Measurements from ENCODE around the gene DPP7.

Gene DPP7

GRCh38 chr9:137107312-137107921 is 7.1 kb downstream of the DPP7 start:
- Histone ChIP-seq H3K36me3 (ENCODE audit: control insufficient read depth, insufficient read depth, low read length) (peaks cover 68% of the 10 kb centered on the region), H3K4me1 (ENCODE audit: control insufficient read depth, insufficient read depth, low read length) (no peaks in the 10 kb centered on the region), H3K9ac (ENCODE audit: low read depth, low read length) (no peak overlapping the region)

GRCh38 chr9:137106662-137107250 is 7.8 kb downstream of the DPP7 start:
- Histone ChIP-seq H3K27ac (ENCODE audit: low read depth, low read length) (no peak overlapping the region), H3K27me3 (ENCODE audit: control insufficient read depth, insufficient read depth, low read length) (no peaks in the 10 kb centered on the region), H3K36me3 (ENCODE audit: control insufficient read depth, insufficient read depth, low read length) (peaks cover 75% of the 10 kb centered on the region)

More at GRCh38 chr9:137107312-137107921, 7.1 kb downstream of the DPP7 start:
- Histone ChIP-seq H3K9me3 (ENCODE audit: control insufficient read depth, insufficient read depth, low read length) (0 out of 2 replicates have a peak, but pooled peaks cover 5% of the 10 kb centered on the region), H3K27me3 (ENCODE audit: control insufficient read depth, insufficient read depth, low read length) (no peaks in the 10 kb centered on the region), H3K4me3 (ENCODE audit: low read depth, low read length) (no peak overlapping the region), H3K27ac (ENCODE audit: low read depth, low read length) (no peak overlapping the region)

GRCh38 chr9:137105814-137106661 is 8.5 kb downstream of the DPP7 start:
- H3K36me3 ChIP-seq (ENCODE audit: control insufficient read depth, insufficient read depth, low read length): peaks cover 82% of the 10 kb centered on the region
- no peaks in the 10 kb centered on the region for H3K4me1 ChIP-seq (ENCODE audit: control insufficient read depth, insufficient read depth, low read length)
- H3K9me3 ChIP-seq (ENCODE audit: control insufficient read depth, insufficient read depth, low read length): 0 out of 2 replicates have a peak, but pooled peaks cover 8% of the 10 kb centered on the region
- H3K27me3 ChIP-seq (ENCODE audit: control insufficient read depth, insufficient read depth, low read length): no peaks in the 10 kb centered on the region
- no peak overlapping the region for H3K27ac ChIP-seq (ENCODE audit: low read depth, low read length)
- H3K4me3 ChIP-seq (ENCODE audit: low read depth, low read length): no peak overlapping the region
- no peak overlapping the region for H3K9ac ChIP-seq (ENCODE audit: low read depth, low read length)

More at GRCh38 chr9:137106662-137107250, 7.8 kb downstream of the DPP7 start:
- H3K4me1 ChIP-seq (ENCODE audit: control insufficient read depth, insufficient read depth, low read length): no peaks in the 10 kb centered on the region
- no peak overlapping the region for H3K4me3 ChIP-seq (ENCODE audit: low read depth, low read length)
- 0 out of 2 replicates have a peak, but pooled peaks cover 8% of the 10 kb centered on the region for H3K9me3 ChIP-seq (ENCODE audit: control insufficient read depth, insufficient read depth, low read length)
- no peak overlapping the region for H3K9ac ChIP-seq (ENCODE audit: low read depth, low read length)

GRCh38 chr9:137103206-137103999 is 11.1 kb downstream of the DPP7 start:
- H3K27me3 ChIP-seq (ENCODE audit: control insufficient read depth, insufficient read depth, low read length): no peaks in the 10 kb centered on the region
- no peaks in the 10 kb centered on the region for H3K4me1 ChIP-seq (ENCODE audit: control insufficient read depth, insufficient read depth, low read length)
- no peak overlapping the region for H3K4me3 ChIP-seq (ENCODE audit: low read depth, low read length)
- no peak overlapping the region for H3K9ac ChIP-seq (ENCODE audit: low read depth, low read length)
- H3K9me3 ChIP-seq (ENCODE audit: control insufficient read depth, insufficient read depth, low read length): 0 out of 2 replicates have a peak, but pooled peaks cover 8% of the 10 kb centered on the region
- no peak overlapping the region for H3K27ac ChIP-seq (ENCODE audit: low read depth, low read length)
- H3K36me3 ChIP-seq (ENCODE audit: control insufficient read depth, insufficient read depth, low read length): peaks cover 76% of the 10 kb centered on the region

GRCh38 chr9:137099231-137099630 is 15.3 kb downstream of the DPP7 start:
- Histone ChIP-seq H3K4me1 (ENCODE audit: control insufficient read depth, insufficient read depth, low read length) (no peaks in the 10 kb centered on the region), H3K36me3 (ENCODE audit: control insufficient read depth, insufficient read depth, low read length) (peaks cover 68% of the 10 kb centered on the region), H3K9ac (ENCODE audit: low read depth, low read length) (no peak overlapping the region), H3K4me3 (ENCODE audit: low read depth, low read length) (no peak overlapping the region), H3K27ac (ENCODE audit: low read depth, low read length) (no peak overlapping the region), H3K9me3 (ENCODE audit: control insufficient read depth, insufficient read depth, low read length) (0 out of 2 replicates have a peak, but pooled peaks cover 8% of the 10 kb centered on the region), H3K27me3 (ENCODE audit: control insufficient read depth, insufficient read depth, low read length) (no peaks in the 10 kb centered on the region)

- peaks cover 57% of the 10 kb centered on the region for H3K36me3 ChIP-seq (ENCODE audit: control insufficient read depth, insufficient read depth, low read length)
Observed at GRCh38 chr9:137097761-137098462, 16.6 kb downstream of the DPP7 start.

GRCh38 chr9:137096785-137097546 is 17.6 kb downstream of the DPP7 start:
- Histone ChIP-seq H3K4me1 (ENCODE audit: control insufficient read depth, insufficient read depth, low read length) (no peaks in the 10 kb centered on the region), H3K36me3 (ENCODE audit: control insufficient read depth, insufficient read depth, low read length) (peaks cover 53% of the 10 kb centered on the region), H3K9me3 (ENCODE audit: control insufficient read depth, insufficient read depth, low read length) (no peaks in the 10 kb centered on the region), H3K9ac (ENCODE audit: low read depth, low read length) (no peak overlapping the region), H3K27me3 (ENCODE audit: control insufficient read depth, insufficient read depth, low read length) (no peaks in the 10 kb centered on the region), H3K4me3 (ENCODE audit: low read depth, low read length) (no peak overlapping the region), H3K27ac (ENCODE audit: low read depth, low read length) (no peak overlapping the region)

More at GRCh38 chr9:137097761-137098462, 16.6 kb downstream of the DPP7 start:
- Histone ChIP-seq H3K27ac (ENCODE audit: low read depth, low read length) (no peak overlapping the region), H3K4me1 (ENCODE audit: control insufficient read depth, insufficient read depth, low read length) (no peaks in the 10 kb centered on the region), H3K27me3 (ENCODE audit: control insufficient read depth, insufficient read depth, low read length) (no peaks in the 10 kb centered on the region), H3K9ac (ENCODE audit: low read depth, low read length) (no peak overlapping the region), H3K4me3 (ENCODE audit: low read depth, low read length) (no peak overlapping the region), H3K9me3 (ENCODE audit: control insufficient read depth, insufficient read depth, low read length) (0 out of 2 replicates have a peak, but pooled peaks cover 8% of the 10 kb centered on the region)

- Histone ChIP-seq H3K9me3 (ENCODE audit: control insufficient read depth, insufficient read depth, low read length) (no peaks in the 10 kb centered on the region), H3K9ac (ENCODE audit: low read depth, low read length) (no peak overlapping the region), H3K4me3 (ENCODE audit: low read depth, low read length) (no peak overlapping the region), H3K27ac (ENCODE audit: low read depth, low read length) (no peak overlapping the region), H3K4me1 (ENCODE audit: control insufficient read depth, insufficient read depth, low read length) (no peaks in the 10 kb centered on the region), H3K36me3 (ENCODE audit: control insufficient read depth, insufficient read depth, low read length) (peaks cover 49% of the 10 kb centered on the region), H3K27me3 (ENCODE audit: control insufficient read depth, insufficient read depth, low read length) (no peaks in the 10 kb centered on the region)
Observed at GRCh38 chr9:137095664-137096517, 18.6 kb downstream of the DPP7 start.

All from HUES48 (cell line).